ENCODE data around the gene FOXL2NB. TPM values are rescaled to one million over a fixed set of nuclear protein-coding genes. Genes with fewer than 3 reads are reported as not detected.

Gene FOXL2NB
- polyA plus RNA-seq, 2 of the 4 experiments (the other 2 are of a cell fraction) = 2.3 to 3.2 TPM

DNA sequence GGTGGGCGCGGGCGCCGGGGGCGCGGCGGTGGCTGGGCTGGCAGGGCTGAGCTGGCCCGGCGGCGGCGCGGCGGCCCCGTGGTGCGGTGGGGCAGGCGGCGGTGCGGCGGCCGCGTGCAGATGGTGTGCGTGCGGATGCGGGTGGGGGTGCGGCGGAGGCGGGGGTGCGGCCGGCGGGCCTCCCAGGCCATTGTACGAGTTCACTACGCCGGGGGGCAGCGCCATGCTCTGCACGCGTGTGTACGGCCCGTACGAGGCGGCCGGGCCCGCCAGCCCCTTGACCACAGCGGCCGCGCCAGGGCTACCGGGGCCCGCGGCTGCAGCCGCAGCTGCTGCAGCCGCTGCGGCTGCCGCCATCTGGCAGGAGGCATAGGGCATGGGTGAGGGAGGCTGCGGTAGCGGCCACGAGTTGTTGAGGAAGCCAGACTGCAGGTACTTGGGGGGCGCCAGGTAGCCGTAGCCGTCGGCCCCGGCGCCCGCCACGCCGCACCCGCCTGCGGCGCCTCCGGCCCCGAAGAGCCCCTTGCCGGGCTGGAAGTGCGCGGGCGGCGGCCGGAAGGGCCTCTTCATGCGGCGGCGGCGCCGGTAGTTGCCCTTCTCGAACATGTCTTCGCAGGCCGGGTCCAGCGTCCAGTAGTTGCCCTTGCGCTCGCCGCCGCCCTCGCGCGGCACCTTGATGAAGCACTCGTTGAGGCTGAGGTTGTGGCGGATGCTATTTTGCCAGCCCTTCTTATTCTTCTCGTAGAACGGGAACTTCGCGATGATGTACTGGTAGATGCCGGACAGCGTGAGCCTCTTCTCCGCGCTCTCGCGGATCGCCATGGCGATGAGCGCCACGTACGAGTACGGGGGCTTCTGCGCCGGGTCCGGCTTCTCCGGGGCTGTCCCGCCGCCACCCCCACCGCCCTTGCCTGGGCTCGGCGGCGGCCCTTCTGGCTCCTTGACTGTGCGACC is 1.0 kb upstream of the FOXL2NB start (continued):
- peak; percentile 39; the same call in 2 of the 3 replicates for TF ChIP-seq CTCF (IDR thresholded peaks at IDR 0.05)
- no peak for TF ChIP-seq NPAS2 (CRISPR knock-in tag; IDR thresholded peaks at IDR 0.05; ENCODE audit: borderline replicate concordance)
- TF ChIP-seq, protein P1, sequence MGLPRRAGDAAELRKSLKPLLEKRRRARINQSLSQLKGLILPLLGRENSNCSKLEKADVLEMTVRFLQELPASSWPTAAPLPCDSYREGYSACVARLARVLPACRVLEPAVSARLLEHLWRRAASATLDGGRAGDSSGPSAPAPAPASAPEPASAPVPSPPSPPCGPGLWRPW (IDR thresholded peaks at IDR 0.05) = no peak
- no peak for TF ChIP-seq REST (IDR thresholded peaks at IDR 0.05)
- 0 out of 3 replicates have a peak, but pooled peaks have one; percentile 31 for TF ChIP-seq SMC3 (IDR thresholded peaks at IDR 0.05)
- no peak for TF ChIP-seq ZFP36 (IDR thresholded peaks at IDR 0.05; ENCODE audit: borderline replicate concordance, partially characterized antibody)
- TF ChIP-seq, protein P2, sequence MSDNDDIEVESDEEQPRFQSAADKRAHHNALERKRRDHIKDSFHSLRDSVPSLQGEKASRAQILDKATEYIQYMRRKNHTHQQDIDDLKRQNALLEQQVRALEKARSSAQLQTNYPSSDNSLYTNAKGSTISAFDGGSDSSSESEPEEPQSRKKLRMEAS (IDR thresholded peaks at IDR 0.05) = peak; percentile 74
- TF ChIP-seq JUNB (IDR thresholded peaks at IDR 0.05) = no peak
- TF ChIP-seq CHD2 (IDR thresholded peaks at IDR 0.05; ENCODE audit: low read length, partially characterized antibody) = no peak
- no peak for TF ChIP-seq BHLHE40 (IDR thresholded peaks at IDR 0.05; ENCODE audit: low read depth, low read length)
- no peak for TF ChIP-seq ELK1 (IDR thresholded peaks at IDR 0.05; ENCODE audit: low read depth, low read length)

DNA sequence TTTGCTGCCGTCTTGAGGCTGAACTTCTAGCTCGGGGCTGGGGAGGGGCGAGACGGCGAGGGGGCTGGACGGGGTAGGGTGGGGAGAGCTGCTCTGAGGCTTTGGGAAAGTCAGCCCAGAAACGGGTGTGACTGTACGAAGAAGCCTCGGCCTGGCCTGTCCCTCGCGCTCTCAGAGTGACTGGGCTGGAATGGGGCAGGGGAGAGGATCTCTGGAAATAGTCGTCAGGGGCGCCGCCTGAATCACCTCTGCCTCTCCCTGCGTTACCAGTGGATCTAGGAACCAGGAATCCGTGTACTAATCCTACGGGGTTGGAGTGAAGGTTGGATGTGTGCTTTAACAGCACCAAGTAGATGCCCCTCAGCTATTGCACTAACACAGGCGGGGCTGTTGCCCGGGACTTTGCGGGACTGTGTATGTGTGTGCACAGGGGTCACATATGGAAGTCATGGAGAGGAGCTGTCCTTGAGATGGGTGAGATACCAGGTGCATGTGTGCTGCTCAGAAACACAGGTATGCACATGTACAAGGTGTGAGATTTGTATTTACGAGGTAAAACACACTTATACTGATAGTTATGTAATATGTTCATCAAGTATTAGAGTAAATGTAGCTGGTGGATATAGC is 591 bp downstream of the FOXL2NB start:
- no peaks in the 10 kb centered on the region for H3K9me3 ChIP-seq
- FAIRE-seq (no peak), ATAC-seq (peak; percentile 3 to 12; a peak in 3 of 6 replicates), DNase-seq (ENCODE audit: low read depth in 1 of 2, low spot score in 1 of 2) (no peak)
- peak overlapping the region; percentile 85 for H3K4me2 ChIP-seq
- peaks cover 3% of the 10 kb centered on the region; the same call in 1 of the 3 replicates for H3K4me1 ChIP-seq
- 85% methylated on average over 13 of the region's 21 CpGs for WGBS (ENCODE audit: missing lambda C conversion rate)
- H3K27ac ChIP-seq = peak overlapping the region; percentile 86 to 89
- POLR2A ChIA-PET = interaction anchor here (0.6 to 1.0 kb wide), 3 partner anchors 11 to 17 kb away, joined by 3 to 8 read pairs (median 4); no protein-coding TSS in a partner anchor
- CTCF ChIA-PET = interaction anchor here (1.0 to 3.9 kb wide), 6 partner anchors 11 to 381 kb away, joined by 4 to 18 read pairs (median 6); no protein-coding TSS in a partner anchor
- TF ChIP-seq, protein P3, sequence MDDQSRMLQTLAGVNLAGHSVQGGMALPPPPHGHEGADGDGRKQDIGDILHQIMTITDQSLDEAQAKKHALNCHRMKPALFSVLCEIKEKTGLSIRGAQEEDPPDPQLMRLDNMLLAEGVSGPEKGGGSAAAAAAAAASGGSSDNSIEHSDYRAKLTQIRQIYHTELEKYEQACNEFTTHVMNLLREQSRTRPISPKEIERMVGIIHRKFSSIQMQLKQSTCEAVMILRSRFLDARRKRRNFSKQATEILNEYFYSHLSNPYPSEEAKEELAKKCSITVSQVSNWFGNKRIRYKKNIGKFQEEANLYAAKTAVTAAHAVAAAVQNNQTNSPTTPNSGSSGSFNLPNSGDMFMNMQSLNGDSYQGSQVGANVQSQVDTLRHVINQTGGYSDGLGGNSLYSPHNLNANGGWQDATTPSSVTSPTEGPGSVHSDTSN (IDR thresholded peaks at IDR 0.05) = no peak
- no peak for TF ChIP-seq BCL3 (IDR thresholded peaks at IDR 0.05)
- TF ChIP-seq PHF8 (IDR thresholded peaks at IDR 0.05; ENCODE audit: borderline replicate concordance, low read depth) = no peak
- TF ChIP-seq HEYL (CRISPR knock-in tag; IDR thresholded peaks at IDR 0.05) = no peak
- TF ChIP-seq CBX8 (IDR thresholded peaks at IDR 0.05) = no peak
- H3K4me3 ChIP-seq = peak overlapping the region; percentile 63
